Measurements from ENCODE around the gene AP3S2.

DNA sequence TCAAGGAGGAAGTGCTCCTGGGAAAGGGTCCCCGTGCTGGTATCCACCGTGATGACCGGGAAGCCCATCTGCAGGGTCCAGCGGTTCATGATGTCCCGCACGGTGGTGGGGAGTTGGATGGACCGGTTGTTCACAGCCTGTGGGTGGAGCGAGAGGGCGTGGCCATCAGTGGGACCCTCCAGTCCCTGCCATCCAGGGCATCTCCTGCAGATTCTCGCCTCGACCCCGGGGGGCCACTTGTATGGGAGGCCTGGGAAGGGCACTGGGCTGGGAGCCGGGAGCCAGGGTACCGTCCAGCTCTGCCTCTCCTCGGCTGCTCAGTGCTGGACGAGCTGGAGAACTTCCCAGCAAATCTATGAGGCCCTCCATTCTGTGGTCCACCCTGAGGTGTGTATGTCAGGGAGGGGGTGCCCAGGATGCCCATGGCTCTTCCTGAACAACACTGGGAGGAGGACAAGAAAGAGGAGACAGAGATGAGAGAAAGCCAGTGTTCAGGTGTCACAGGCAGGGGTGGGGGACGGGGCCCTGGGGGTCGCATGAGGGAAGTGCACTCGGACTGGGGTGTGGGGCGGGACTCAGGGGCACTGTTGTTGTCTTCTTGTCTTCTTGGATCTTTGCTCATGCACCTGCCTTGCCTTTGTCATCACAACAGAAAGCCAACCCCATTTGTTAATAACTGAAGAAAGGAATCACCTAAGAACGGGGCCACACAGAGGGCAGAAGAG, 92.2 kb downstream of the AP3S2 start:
- TF ChIP-seq, protein P1, sequence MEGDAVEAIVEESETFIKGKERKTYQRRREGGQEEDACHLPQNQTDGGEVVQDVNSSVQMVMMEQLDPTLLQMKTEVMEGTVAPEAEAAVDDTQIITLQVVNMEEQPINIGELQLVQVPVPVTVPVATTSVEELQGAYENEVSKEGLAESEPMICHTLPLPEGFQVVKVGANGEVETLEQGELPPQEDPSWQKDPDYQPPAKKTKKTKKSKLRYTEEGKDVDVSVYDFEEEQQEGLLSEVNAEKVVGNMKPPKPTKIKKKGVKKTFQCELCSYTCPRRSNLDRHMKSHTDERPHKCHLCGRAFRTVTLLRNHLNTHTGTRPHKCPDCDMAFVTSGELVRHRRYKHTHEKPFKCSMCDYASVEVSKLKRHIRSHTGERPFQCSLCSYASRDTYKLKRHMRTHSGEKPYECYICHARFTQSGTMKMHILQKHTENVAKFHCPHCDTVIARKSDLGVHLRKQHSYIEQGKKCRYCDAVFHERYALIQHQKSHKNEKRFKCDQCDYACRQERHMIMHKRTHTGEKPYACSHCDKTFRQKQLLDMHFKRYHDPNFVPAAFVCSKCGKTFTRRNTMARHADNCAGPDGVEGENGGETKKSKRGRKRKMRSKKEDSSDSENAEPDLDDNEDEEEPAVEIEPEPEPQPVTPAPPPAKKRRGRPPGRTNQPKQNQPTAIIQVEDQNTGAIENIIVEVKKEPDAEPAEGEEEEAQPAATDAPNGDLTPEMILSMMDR (IDR thresholded peaks at IDR 0.05): no peak
- TF ChIP-seq POLR2A (IDR thresholded peaks at IDR 0.05): no peak
